ENCODE results near the gene GSK3B.

GSK3B gene

DNA sequence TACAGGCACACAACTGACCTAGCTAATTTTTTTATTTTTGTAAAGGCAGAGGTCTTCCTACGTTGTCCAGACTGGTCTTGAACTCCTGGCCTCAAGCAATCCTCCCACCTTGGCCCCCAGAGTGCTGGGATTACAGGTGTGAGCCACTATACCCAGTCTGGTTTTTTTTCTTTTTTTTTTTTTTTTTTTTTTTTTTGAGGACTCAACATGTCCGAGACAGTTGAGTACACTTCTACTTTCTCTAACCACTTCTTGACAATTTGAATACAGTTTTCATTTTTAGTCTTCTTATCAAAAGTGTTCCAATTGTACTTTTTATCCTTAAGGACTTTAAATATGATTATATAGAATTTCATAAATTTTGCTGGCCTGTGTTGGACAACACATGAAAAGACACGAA is 7.4 kb upstream of the GSK3B start:
- peak overlapping the region in 1 of 21 experiments; percentile 17 for H3K27ac ChIP-seq
- no peak overlapping the region for H3K4me3 ChIP-seq

DNA sequence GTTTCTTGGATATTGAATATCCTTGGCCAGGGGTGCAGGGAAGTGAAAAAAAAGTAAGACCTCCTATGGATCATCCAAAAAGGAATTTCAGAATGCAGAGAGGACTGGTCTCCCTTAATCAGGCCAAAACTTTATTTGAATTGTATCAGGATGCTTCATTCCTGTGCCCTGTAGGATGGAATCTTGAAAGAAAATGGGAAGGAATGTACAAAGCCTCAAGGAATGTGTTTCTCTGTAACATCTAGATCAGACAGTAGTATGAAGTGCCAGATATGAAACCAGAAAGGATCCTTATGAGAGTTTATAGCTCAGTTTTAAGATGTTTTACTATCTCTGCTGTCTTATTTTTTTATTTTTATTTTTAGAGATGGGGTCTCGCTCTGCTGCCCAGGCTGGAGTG is 6.5 kb upstream of the GSK3B start:
- Histone ChIP-seq H3K4me3 (no peak overlapping the region), H3K27ac (peak overlapping the region in 1 of 21 experiments; percentile 39)

DNA sequence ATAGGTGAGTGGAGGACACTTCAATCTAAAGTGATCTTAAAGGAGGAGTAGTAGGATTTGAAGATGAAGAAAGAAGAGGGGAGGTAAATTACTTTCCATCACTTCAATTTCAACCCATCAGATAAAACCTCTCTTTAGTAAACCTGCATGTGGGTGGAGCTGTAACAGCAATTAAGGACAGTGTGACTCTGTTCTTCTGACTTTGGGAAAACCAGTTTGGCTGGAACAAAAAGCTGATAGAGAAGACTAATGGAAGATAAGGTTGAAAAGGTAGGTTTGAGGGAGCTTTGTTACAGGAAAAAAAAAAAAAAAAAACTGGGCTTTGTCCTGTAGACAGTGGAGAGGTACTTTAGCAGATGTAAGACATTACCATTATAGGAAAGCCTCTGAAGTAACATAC is 4.5 kb upstream of the GSK3B start:
- Histone ChIP-seq H3K27ac (peak overlapping the region in 5 of 21 experiments; percentile 3 to 60 (median 26)), H3K4me3 (no peak overlapping the region)

DNA sequence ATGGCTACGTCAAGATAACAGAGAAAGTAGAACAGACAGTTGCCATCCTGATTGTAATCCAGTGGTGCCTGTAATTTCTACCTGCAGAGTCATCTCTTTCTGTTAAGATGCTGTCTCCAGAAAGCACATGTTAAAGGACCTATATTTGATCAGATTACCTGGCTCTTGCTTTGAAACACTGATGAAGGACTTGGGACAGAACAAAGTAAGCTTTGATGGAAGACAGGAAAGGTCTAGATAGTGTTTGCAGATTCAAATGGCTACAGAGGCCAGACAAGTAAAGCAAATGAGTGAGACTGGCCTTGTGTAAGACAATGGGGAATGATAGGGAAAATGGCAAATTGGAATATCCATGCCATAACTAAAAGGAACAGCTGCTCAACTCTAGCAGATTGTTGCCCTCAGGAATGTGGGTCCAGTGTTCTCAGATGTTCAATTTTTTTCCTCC is 1.8 kb upstream of the GSK3B start:
- H3K27ac ChIP-seq: peak overlapping the region in 20 of 21 experiments; percentile 95 to 100 (median 99)
- peak overlapping the region; percentile 69 to 98 (median 89) for H3K4me3 ChIP-seq

DNA sequence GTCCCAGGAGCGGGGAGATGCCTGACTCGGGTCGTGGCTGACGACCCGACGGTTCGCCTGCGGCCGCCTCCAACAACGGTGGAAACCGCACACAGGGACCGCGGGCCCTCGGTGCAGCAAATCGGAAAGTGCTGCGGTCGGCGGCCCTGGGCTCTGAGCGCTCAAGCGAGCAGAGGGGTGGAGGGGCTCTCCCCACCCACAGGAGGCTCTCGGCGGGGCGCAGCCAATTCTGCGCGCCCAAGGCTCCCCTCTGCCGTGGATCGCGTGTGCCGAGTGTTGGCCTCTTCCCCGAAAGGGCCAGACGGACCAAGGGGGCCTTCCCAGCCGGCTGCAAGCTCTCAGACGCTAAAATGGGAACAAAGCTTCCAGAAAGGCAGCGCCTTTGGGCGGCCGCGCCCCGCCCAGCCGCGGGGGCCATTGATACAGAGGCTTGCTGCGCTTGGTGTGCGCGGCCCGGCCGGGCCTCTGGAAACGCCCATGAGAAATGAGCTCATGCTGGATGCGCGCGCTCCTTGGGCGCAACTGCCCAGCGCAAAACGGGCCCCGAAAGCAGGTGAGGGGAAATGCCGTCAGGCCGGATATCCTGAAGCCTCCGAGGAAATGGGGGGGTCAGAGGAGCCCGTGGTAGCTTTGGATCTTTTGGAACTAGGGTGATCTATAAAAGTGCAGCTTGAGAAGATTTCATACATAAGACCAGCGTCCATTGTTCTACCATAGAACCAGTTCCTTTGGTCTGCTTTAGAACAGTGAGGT is 1.2 kb upstream of the GSK3B start:
- H3K27ac ChIP-seq: peak overlapping the region; percentile 95 to 100 (median 99)
- H3K4me3 ChIP-seq: peak overlapping the region; percentile 69 to 98 (median 89)

DNA sequence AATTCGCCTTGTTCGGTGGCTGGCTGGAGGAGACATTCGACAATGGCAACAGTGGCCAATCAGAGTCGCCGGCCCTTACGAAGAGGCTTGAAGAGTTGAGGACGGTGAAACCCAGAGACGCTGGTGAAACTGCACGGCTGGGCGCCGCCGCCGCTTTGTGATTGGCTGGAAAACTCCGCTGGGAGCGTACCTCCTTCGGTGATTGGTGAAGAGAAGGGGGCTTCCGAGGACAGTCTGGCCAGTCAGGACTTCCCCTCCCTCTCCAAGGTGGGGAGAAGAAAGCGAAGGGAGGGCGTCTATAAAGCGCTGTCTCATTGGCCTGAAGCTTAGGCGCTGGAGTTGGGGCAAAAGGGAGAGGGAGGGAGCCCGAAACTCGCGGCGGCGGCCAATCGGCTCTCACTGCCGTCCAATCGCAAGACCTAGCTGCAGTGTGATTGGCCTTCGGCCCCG is 554 bp upstream of the GSK3B start:
- Histone ChIP-seq H3K27ac (peak overlapping the region; percentile 95 to 100 (median 99)), H3K4me3 (peak overlapping the region; percentile 69 to 98 (median 89))

DNA sequence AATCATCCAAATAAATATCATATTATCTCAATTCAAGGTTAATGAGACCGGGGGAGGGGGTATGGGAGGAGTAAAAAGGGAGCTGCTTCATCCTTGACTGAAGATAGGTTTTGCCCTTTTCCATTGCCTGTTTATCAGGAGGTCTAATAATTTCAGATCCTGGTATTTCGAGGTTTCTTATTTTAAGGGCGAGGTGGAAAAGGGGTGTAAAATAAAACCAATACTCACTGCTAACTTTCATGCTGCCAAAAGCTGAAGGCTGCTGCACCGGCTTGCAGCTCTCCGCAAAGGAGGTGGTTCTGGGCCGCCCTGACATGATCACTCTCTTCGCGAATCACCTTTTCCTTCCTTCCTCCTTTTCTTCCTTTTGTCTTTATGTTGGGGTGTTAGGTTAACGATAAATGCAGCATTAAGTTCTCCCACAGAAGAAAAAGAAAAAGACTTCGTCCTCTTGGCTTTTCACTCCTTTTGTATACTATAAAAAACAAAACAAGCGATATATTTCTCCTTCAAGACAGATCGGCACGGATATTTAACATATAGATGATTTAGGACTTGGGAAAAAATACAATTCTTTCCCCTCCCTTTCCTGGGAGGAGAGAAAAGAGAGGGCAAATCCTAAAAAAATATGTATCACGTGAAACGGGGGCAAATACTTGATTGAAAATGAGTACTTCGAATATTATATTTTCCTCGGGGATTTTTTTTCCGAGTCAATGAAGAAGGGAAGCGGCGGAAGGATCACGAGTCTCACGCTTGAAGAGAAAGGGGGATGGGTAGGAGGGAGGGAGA is 932 bp downstream of the GSK3B start:
- Histone ChIP-seq H3K27ac (peak overlapping the region; percentile 73 to 100 (median 99)), H3K4me3 (peak overlapping the region; percentile 69 to 98 (median 89))

DNA sequence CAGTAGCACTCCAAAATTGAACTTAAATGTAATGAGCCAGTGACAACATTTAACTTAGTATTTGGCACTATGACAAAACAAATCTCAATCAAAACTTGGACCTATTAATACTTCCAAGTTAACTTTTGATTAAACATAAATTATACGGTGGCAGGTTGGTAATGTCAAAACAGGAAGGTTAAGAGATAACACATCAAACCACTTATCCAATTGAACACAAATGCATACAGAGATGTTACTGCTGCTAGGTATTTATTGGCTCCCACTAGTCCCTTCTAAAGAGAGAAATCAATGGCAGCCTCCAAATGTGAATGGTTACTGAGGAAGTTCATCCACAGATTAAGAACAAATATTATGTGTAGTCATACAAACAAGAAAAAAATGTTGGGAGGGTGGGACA is 1.8 kb downstream of the GSK3B start:
- H3K27ac ChIP-seq: peak overlapping the region in 5 of 21 experiments; percentile 98 to 100 (median 99)

DNA sequence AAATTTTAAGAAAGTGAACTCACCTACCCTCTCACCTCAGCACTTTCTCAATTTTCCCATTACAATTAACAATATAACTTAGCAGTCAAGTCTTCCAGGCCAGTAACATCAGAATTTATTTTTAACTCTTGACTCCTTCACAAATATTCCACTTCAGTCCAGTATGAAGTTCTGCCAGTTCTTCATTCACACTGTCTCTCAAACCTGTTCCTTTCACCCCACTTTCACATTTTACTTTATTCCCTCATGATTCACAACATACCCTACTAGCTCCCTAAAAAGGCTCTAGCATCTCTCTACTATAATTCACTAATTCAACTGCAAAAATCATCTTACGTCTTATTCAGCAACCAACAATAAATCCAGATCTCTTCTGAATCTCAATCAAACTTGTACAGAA is 3.8 kb downstream of the GSK3B start:
- H3K27ac ChIP-seq: no peak overlapping the region

More for the DNA sequence above, 1.8 kb downstream of the GSK3B start:
- H3K4me3 ChIP-seq: peak overlapping the region; percentile 69 to 98 (median 89)

DNA sequence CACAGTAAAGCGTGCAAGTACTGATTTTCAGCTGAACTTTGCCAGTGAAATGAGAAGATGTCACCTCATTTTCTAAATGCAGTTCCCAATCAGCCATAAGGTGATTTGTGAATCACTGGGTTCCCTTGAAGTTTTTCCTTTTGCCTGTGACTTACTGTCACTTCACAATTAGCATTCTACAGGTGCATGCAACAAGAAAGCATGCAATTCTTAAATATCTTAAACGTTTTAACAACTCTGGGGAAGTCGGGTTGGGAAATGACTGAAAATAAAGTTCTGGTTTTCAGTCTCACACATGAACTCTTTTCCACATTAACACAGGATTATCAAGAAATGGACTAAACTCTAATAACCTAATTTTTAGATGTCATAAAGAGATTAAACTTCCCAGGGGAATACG is 5.2 kb downstream of the GSK3B start:
- H3K27ac ChIP-seq: no peak overlapping the region
- no peak overlapping the region for H3K4me3 ChIP-seq

More for the DNA sequence above, 3.8 kb downstream of the GSK3B start:
- peak overlapping the region in 4 of 7 experiments; percentile 69 to 92 (median 83) for H3K4me3 ChIP-seq

DNA sequence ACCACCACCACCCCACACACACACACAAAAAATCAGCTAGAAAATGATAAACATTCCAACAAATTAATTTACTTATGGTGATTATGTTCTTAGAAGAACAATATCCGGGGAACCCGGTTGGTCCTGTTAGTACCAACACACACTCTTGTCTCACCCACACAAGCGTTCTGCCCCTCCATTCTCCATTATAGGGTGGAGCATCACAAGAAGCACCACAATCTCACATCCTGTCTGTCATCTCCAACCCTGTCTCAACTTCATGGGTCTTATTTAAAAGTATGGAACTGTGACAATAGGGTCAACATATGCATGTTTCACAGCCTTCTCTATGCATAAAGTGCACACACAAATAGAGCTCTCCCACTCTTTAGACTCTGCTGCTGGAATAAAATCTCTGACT is 5.6 kb downstream of the GSK3B start:
- Histone ChIP-seq H3K4me3 (no peak overlapping the region), H3K27ac (no peak overlapping the region)

DNA sequence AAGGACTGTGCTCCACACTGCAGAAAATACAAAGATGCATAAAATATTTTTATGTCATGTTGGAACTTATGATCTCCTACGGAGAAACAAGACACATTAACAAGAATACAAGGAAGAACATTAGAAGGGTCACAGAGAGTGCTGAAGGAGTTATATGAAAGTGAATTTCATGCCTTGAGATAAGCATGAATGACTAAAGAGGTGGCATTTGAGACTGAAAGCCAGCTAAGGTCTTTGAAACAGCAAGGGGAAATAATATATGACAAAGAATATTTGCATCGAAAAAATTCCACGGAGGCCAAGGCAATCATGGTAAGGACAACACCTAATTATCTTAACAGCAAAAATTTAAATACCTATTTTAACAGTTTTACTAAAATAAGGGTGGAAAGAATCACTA is 12.5 kb downstream of the GSK3B start:
- Histone ChIP-seq H3K4me3 (no peak overlapping the region), H3K27ac (no peak overlapping the region)

DNA sequence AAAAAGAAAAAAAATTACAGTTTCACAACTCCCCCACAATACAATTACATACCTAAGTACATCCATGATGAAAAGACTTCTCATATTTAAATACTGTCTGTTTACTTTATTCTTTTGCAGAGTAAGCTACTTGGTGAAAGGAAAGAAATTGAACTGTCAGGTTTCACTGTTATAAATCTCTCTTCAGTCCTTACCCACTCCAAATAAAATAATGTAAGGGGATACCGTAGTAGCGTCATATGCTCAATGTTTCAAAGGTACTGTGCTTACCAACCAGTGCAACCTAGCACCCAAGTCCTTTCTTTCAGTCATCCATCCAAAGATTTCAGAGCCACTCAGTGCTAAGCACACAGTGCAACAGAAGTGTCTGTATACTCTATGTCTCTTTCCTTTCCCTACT is 13.4 kb downstream of the GSK3B start:
- no peak overlapping the region for H3K27ac ChIP-seq
- H3K4me3 ChIP-seq: no peak overlapping the region

DNA sequence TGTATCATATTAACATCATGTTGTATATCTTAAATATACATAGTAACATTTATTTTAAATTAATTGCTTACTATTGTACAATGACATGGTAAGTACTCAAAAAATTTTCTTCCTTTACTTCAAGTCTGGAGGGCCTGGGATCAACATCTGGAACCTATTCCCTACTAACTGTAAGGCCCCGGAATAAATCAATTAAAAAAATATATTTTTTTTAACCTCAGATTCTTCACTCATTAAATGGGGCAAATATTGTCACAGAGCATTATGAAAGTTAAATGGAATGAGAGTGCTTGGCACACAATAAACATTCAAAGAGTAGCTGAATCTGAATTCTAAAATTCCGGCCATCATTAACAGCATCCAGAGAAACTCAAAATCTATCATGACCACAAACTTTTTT is 16.5 kb downstream of the GSK3B start:
- Histone ChIP-seq H3K27ac (no peak overlapping the region), H3K4me3 (no peak overlapping the region)

DNA sequence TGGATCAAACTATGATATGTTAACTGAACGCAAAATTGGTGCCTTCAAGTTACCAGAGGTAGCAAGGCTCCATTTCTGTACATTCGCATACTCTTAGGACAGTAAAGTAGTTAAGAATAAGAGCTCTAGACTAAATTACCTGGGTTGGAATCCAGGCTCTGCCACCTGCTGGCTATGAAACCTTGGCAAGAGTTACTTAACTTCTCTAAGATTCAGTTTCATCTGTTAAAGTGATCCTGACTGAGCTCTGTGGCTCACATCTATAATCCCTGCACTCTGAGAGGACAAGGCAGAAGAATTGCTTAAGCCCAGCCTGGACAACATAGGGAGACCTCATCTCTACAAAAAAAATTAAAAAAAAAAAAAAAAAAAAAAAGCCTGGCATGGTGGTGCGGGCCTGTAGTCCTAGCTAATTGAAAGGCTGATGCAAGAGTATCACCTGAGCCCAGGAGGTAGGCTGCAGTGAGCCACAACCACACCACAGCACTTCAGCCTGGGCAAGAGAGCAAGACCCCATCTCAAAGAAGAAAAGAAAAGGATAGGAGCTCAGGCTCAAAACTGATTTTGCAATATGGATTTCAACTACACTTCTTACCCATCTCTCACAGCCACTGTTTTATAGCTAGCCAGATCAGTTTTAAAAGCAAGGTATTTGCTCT is 21.3 kb downstream of the GSK3B start:
- Histone ChIP-seq H3K4me3 (no peak overlapping the region), H3K27ac (no peak overlapping the region)

DNA sequence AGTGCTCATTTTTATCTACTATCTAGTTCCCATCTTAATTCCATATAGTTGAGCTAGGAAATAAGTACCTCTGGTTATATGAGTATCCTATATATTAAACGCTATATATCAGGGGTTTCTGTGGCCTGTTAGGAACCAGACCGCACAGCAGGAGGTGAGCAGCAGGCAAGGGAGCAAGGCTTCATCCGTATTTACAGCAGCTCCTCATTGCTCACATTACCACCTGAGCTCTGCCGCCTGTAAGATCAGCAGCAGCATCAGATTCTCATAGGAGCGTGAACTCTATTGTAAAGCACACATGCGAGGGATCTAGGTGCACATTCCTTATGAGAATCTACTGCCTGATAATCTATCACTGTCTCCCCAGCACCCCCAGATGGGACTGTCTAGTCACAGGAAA is 23.0 kb downstream of the GSK3B start:
- H3K27ac ChIP-seq: no peak overlapping the region
- H3K4me3 ChIP-seq: no peak overlapping the region

DNA sequence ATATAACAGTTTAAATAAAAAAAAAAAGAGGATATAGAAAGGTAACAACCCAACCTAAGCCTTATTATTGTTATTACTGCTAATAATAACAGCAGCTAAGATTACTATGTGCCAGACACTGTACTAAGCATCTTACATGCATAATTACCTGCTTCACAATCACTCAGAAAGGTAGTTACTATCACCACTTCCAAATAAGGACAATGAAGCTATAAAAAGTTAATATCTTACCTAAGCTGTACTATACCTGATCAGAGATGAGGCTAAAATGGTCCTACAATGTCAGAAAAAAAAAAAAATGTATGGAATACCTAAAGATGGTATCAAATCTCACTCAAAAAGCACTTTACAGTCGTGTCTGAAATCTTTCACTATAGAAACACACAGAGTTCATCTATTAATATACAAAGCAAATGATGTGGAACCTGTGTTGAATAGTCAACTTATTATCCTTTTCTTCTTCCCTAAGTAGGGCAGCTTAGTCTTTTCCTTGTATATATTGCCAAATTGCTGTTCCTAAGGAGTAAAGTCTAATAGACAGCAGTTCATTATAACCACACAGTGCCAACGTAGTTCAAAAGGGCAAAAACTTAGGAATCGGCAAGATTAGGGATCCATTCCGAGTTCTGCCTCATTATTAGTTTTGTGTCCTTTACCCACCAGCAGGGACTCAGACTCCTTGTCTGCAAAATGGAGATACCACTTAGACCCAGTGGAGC is 23.8 kb downstream of the GSK3B start:
- H3K4me3 ChIP-seq: no peak overlapping the region
- no peak overlapping the region for H3K27ac ChIP-seq

DNA sequence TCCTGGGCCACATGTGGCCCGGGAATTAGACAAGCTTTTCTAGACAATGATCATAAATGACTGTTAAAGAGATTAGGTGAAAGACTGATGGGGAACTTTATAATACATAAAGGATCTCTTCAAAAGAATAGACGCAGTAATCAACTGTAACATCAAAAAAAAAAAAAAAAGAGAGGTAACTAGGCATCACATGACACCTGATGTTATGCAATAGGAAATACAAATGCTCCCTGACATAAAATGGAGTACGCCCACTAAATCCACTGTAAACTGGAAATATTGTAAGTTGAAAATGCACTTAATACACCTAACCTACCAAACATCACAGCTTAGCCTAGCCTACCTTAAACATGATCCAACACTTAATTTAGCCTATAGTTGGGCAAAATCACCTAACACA is 27.2 kb downstream of the GSK3B start:
- H3K27ac ChIP-seq: no peak overlapping the region
- no peak overlapping the region for H3K4me3 ChIP-seq

DNA sequence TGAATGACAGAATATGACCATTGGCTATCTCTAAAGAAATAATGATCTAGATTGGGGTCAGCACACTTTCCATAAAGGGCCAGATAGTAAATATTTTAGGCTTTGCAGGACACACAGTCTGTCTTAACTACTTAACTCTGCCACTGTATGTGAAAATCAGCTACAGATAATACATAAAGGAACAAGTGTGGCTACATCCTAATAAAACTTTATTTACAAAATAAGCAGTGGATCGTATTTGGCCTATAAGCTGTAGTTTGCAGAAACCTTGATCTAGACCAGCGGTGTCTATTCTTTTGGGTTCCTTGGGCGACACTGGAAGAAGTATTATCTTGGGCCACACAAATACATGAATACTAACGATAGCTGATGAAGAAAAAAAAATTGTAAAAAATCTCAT is 27.6 kb downstream of the GSK3B start:
- H3K27ac ChIP-seq: no peak overlapping the region
- H3K4me3 ChIP-seq: no peak overlapping the region

DNA sequence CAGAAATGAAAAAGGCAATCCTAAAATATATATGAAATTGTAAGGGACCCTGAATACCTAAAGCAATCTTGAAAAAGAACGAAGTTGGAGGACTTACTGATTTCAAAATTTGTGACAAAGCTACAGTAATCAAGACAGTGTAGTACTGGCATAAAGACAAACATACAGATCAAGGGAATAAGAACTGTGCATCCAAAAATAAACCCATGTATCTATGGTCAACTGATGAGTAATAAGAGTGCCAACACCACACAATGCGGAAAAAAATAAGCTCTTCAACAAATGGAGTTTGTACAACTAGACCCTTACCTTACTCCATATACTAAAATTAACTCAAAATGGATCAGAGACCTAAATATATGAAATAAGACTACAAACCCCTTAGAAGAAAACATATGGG is 29.6 kb downstream of the GSK3B start:
- H3K4me3 ChIP-seq: no peak overlapping the region

More for the DNA sequence above, 29.6 kb downstream of the GSK3B start:
- no peak overlapping the region for H3K27ac ChIP-seq

All from skin epidermis (tissue), 12 donors.